Heart left ventricle (tissue), 13 donors: Measurements from ENCODE around the gene ZEB2.

ENCODE experiments used
- CTCF ChIP-seq, 12 donors: fragments of 200-600 bp; sonication (generic) in 4 of 12; IDR thresholded peaks; one replicate each; pipeline versions ENCODE4 v1.5.0 to v1.8.0; 2018 to 2022; ENCODE audit warnings: antibody characterized with exemption in 12 of 12, mild to moderate bottlenecking in 5 of 12
- POLR2A ChIP-seq, 2 donors: fragments of 450-650 bp; IDR thresholded peaks; one replicate each; pipeline ENCODE4 v1.6.1; 2017; ENCODE audit warnings: antibody characterized with exemption in 2 of 2, mild to moderate bottlenecking in 2 of 2, moderate library complexity in 2 of 2
- donor health status: ischemic (EF 13 %, LVEDD 7.1; RV severe dilation, severe dysfunction).
- donor health status: DM: no; HTN: yes; CAD: no.
- donor health status: DM: no; HTN: no; CAD: no.
- donor health status: ischemic (EF 25% LVEDD 6.9; RV normal size, moderate dysfunction).
- donor health status: ischemic (EF 25% LVEDD 5.7; RV mildly dilated, moderate dysfunction).
- donor health status: ischemic (EF 35%, LVEDD 5.7; RV mildly dilated, moderate dysfunction).
- donor health status: nonischemic (EF 11% LVEDD 7.7; RV severe dilation, severe dysfunction).
- donor health status: DM: yes; HTN: yes; CAD: no.
- donor health status: PGD.
- donor health status: ischemic (EF 29% LVEDD 5.4; RV normal size, mild dysfunction).
- donor health status: nonischemic (EF 23%, LVEDD 6.1; RV moderate dilation, normal function).

- TF ChIP-seq CTCF (IDR thresholded peaks at IDR 0.05) (no peak), POLR2A (IDR thresholded peaks at IDR 0.05) (no peak)
Measured at GRCh38 chr2:144382849-144383248, 137.1 kb downstream of the ZEB2 start.
